A673 (cell line): Measurements from ENCODE around the gene TFR2. TPM values are rescaled to one million over a fixed set of nuclear protein-coding genes. Genes with fewer than 3 reads are reported as not detected.

Source experiments
- BruUV-seq: library from RNA; stranded (reverse); fragments of 400-500 nt; replicated peaks from 2 replicates; lab custom pipeline; 2021; lab: Mats Ljungman, UMichigan
- CTCF ChIA-PET: fragments of 300-600 bp; sonication (Branson Sonifier 250); formaldehyde crosslinking; loops from one replicate; lab custom pipeline; 2022; ENCODE audit warnings: antibody characterized with exemption; lab: Charles Lee
- POLR2A ChIA-PET: fragments of 300-600 bp; sonication (Branson Sonifier 250); formaldehyde crosslinking; loops from one replicate; lab custom pipeline; 2022; ENCODE audit warnings: antibody characterized with exemption; ENCODE audit not compliant: low non-redundant PET; lab: Charles Lee
- DNase-seq: peaks from one replicate; pipeline ENCODE4 v3.0.0-alpha.2; 2015; ENCODE audit warnings: low spot score
- H3K27ac ChIP-seq: fragments of 200-600 bp; sonication (generic); 2 replicates; pipeline ENCODE4 v1.5.1; 2016; ENCODE audit warnings: mixed run types, low read depth, mild to moderate bottlenecking, mixed read lengths, antibody characterized with exemption, low read length; ENCODE audit not compliant: poor library complexity, severe bottlenecking
- H3K27me3 ChIP-seq: fragments of 200-600 bp; sonication (generic); replicated peaks from 2 replicates; pipeline ENCODE4 v1.6.1; 2017; ENCODE audit warnings: mixed run types, low read depth, mild to moderate bottlenecking, mixed read lengths, antibody characterized with exemption, low read length; ENCODE audit not compliant: insufficient read depth, poor library complexity
- H3K36me3 ChIP-seq: fragments of 200-600 bp; sonication (generic); 2 replicates; pipeline ENCODE4 v1.6.1; 2016; ENCODE audit warnings: mixed run types, mild to moderate bottlenecking, mixed read lengths, antibody characterized with exemption, low read length; ENCODE audit not compliant: insufficient read depth, poor library complexity, severe bottlenecking
- H3K4me1 ChIP-seq: fragments of 200-600 bp; sonication (generic); 2 replicates; pipeline ENCODE4 v1.6.1; 2017; ENCODE audit warnings: mixed run types, mild to moderate bottlenecking, mixed read lengths, antibody characterized with exemption, low read length; ENCODE audit not compliant: insufficient read depth, poor library complexity, severe bottlenecking
- H3K4me3 ChIP-seq: fragments of 200-600 bp; sonication (generic); 2 replicates; pipeline ENCODE4 v1.5.1; 2016; ENCODE audit warnings: low read depth, mixed run types, mild to moderate bottlenecking, mixed read lengths, low read length; ENCODE audit not compliant: poor library complexity, severe bottlenecking
- H3K9me3 ChIP-seq: fragments of 200-600 bp; sonication (generic); 2 replicates; pipeline ENCODE4 v1.6.1; 2016; ENCODE audit warnings: mixed run types, low read depth, mild to moderate bottlenecking, mixed read lengths, antibody characterized with exemption, low read length; ENCODE audit not compliant: poor library complexity, severe bottlenecking
- EZH2 ChIP-seq: fragments of 200-600 bp; sonication (generic); IDR thresholded peaks from 2 replicates; pipeline ENCODE4 v1.6.1; 2017; ENCODE audit warnings: borderline replicate concordance, low read depth, mild to moderate bottlenecking, mixed read lengths, antibody characterized with exemption, low read length; ENCODE audit not compliant: poor library complexity, severe bottlenecking
- intact Hi-C: fragments of 100-400 bp; cut with micrococcal nuclease; formaldehyde crosslinking; loops from one replicate; pipeline ENCODE4 v1.10.0; 2022; ENCODE audit not compliant: unreplicated experiment
- total RNA-seq: library from RNA; stranded (reverse); gene quantifications from 2 replicates; pipeline ENCODE4 v1.2.3, GENCODE V29; 2021
- TF ChIP-seq, protein P1 (sequence below): fragments of 300-800, 200-600 bp; sonication (generic); conservative IDR thresholded peaks from 2 replicates; pipeline ENCODE4 v1.5.1; 2017; ENCODE audit warnings: low read depth, mild to moderate bottlenecking, antibody characterized with exemption, low read length, moderate library complexity, mixed read lengths

The TFR2 gene
- total RNA-seq, 1 experiment from 2014 or later = 2.0 TPM

DNA sequence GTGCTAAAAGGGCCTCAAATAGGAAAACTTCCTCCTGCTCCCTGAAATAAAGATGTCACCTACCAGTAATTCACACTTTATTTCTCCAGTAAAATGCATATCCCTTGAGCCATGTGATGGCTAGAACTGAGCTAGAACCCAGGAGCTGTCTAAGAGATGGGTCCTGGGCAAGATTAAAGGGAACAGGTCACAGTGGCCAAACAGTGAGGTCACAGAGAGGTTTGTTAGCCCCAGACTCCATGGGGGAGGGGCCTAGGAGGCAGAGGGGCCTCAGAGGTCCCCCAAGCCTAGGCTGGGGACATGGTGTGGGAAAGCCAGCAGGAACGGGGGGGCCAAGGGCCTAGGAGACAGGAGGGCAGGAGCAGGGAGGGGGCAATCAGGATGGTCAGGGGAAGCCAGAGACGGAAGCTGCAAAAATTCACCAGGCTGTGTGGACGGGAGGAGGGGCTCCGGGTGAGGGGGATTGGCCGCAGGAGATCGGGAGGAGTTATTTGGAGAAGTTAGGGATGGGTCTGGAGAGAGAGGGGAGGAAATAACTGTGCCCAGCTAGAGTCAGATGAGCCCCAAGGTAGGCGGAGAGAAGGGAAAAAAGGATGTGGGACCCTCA is 51.9 kb downstream of the TFR2 start:
- H3K4me3 ChIP-seq = no peak overlapping the region
- H3K27me3 ChIP-seq = no peaks in the 10 kb centered on the region
- ChIA-PET CTCF (interaction anchor here (0.7 kb wide), 1 partner anchor 94 kb away, joined by 4 read pairs; no protein-coding TSS in a partner anchor), POLR2A (no interaction called here)
- H3K27ac ChIP-seq = no peak overlapping the region
- no peaks in the 10 kb centered on the region for H3K9me3 ChIP-seq
- H3K4me1 ChIP-seq = peaks cover 13% of the 10 kb centered on the region
- BruUV-seq = no TSS peak
- no peak for DNase-seq
- no peak for TF ChIP-seq EZH2
- TF ChIP-seq, protein P1, sequence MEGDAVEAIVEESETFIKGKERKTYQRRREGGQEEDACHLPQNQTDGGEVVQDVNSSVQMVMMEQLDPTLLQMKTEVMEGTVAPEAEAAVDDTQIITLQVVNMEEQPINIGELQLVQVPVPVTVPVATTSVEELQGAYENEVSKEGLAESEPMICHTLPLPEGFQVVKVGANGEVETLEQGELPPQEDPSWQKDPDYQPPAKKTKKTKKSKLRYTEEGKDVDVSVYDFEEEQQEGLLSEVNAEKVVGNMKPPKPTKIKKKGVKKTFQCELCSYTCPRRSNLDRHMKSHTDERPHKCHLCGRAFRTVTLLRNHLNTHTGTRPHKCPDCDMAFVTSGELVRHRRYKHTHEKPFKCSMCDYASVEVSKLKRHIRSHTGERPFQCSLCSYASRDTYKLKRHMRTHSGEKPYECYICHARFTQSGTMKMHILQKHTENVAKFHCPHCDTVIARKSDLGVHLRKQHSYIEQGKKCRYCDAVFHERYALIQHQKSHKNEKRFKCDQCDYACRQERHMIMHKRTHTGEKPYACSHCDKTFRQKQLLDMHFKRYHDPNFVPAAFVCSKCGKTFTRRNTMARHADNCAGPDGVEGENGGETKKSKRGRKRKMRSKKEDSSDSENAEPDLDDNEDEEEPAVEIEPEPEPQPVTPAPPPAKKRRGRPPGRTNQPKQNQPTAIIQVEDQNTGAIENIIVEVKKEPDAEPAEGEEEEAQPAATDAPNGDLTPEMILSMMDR = no peak
- H3K36me3 ChIP-seq = no peaks in the 10 kb centered on the region
- intact Hi-C loops = loop anchor here (10.0 kb wide), 1 partner anchor 85 kb away; the partner anchor contains the start of gene GNB2

DNA sequence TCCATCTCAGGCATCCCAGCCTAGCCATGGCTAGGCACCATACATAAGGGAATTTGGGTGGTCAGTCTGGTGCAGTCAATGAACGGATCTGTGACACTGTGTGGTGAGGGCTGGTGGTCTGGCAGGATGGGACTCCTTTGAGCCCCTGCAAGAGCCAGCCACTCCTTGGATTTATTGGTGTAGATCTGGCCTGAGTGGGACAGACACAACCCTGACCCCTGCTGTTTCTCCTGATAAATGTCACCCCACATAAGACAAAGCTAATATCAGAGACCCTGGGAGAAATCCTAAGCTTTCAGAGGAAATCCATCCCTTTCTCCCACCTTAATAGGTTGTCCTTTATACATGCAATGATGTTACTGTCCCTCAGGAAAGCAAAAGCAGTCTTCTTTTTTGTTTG is 52.9 kb downstream of the TFR2 start:
- Histone ChIP-seq H3K4me1 (peaks cover 23% of the 10 kb centered on the region), H3K4me3 (no peak overlapping the region), H3K27me3 (no peaks in the 10 kb centered on the region), H3K36me3 (no peaks in the 10 kb centered on the region), H3K9me3 (no peaks in the 10 kb centered on the region), H3K27ac (no peak overlapping the region)
- CTCF ChIA-PET = no interaction called here
- TF ChIP-seq, protein P1 = peak; percentile 26; the same call in 1 of the 2 replicates
- TF ChIP-seq EZH2 = no peak
- no TSS peak for BruUV-seq
- intact Hi-C loops = loop anchor here (10.0 kb wide), 1 partner anchor 86 kb away; the partner anchor contains the start of gene GNB2
- POLR2A ChIA-PET = interaction anchor here (0.6 kb wide), 1 partner anchor 8 kb away, joined by 5 read pairs; no protein-coding TSS in a partner anchor
- DNase-seq = no peak

DNA sequence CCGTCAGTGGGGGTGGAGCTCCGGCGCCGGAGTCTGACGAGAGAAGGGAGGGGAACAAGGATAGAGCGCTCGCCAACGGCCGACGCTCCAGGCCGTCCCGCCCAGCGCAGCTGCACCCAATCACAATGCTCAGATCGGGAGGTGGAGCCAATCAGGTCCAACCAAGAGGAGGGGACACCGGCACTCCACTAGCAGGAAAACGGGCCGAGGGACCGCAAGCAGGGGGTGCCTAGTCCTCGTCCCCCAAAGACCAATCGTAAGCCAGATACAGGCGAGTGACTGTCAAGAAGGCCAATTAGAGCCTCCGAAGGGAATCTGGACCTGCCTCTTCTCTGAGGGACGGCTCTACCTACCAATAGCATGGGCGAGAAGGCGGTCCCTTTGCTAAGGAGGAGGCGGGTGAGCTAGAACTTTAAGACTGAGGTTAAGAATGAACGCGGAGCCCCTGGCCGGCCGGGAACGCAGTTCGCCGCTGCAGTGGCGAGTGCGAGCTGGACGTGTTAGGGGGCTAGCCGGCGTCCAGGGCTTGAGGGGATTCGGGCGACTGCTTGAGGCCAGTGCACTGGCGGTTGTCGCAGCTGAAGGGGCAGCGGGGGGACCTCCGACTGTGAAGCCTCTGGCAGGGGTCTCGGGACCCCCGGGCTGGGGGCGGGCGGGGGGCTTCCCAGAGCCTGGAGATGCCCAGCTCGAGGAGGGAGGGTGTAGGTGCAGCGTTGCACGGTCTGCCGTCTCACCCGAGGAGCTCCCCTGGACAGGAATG is 54.9 kb downstream of the TFR2 start, which contains the start of gene FBXO24:
FBXO24 (plus strand) TSS at position 63 of the 760 bp plus-strand sequence; CDS start at position 361, 298 bp downstream.
- no peaks in the 10 kb centered on the region for H3K9me3 ChIP-seq
- ChIA-PET CTCF (interaction anchor here (0.6 to 0.9 kb wide), 5 partner anchors 24 to 121 kb away, joined by 3 to 9 read pairs (median 5); partner anchors contain the start of gene POP7), POLR2A (interaction anchor here (0.6 to 1.1 kb wide), 4 partner anchors 17 to 266 kb away, joined by 3 to 15 read pairs (median 3); partner anchors contain the start of gene SLC12A9)
- H3K36me3 ChIP-seq = peaks cover 12% of the 10 kb centered on the region
- peak within 1 kb of the TSS; percentile 93 for H3K4me3 ChIP-seq
- BruUV-seq = no TSS peak
- H3K4me1 ChIP-seq = peaks cover 25% of the 10 kb centered on the region
- intact Hi-C loops = loop anchor here (10.0 kb wide), 1 partner anchor 88 kb away; the partner anchor contains the start of gene GNB2
- peak within 1 kb of the TSS; percentile 96 for H3K27ac ChIP-seq
- peak; percentile 100 for DNase-seq
- H3K27me3 ChIP-seq = no peaks in the 10 kb centered on the region
- no peak for TF ChIP-seq EZH2
- TF ChIP-seq, protein P1 = no peak
